GM19468 (cell line): ENCODE data around the gene SLC25A1.

ENCODE experiments used
- ATAC-seq: cut with Tn5 transposase; IDR thresholded peaks from one replicate; pipeline ENCODE4 v1.9.1; 2021; ENCODE audit warnings: mild to moderate bottlenecking, moderate library complexity, moderate number of reproducible peaks; ENCODE audit not compliant: unreplicated experiment; ENCODE audit errors: extremely low read depth

The SLC25A1 gene

GRCh38 chr22:19178657-19179496, at the start of gene SLC25A1:
SLC25A1 (minus strand) TSS chr22:19178736; CDS start chr22:19178673, 63 bp downstream.
- no peak for ATAC-seq

DNA sequence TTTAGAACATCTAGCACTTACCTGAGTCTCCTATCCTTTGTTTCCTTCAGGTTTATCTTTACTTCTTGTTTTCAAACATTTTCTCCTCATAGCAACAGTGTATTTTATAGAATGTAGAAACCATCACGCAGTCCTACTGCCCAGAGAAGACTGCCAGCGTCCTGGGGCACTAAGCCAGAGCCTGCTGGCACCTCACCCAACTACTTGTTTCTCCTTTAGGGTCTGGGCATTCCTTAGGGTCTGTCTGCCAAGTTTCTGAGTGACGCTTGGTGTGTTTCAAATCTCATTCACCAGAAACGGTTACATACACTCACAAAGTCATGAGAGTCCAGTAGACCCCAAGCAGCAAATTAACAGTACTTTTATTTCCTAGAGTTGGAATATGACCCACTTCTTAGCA, 49.6 kb upstream of the SLC25A1 start:
- no peak for ATAC-seq

DNA sequence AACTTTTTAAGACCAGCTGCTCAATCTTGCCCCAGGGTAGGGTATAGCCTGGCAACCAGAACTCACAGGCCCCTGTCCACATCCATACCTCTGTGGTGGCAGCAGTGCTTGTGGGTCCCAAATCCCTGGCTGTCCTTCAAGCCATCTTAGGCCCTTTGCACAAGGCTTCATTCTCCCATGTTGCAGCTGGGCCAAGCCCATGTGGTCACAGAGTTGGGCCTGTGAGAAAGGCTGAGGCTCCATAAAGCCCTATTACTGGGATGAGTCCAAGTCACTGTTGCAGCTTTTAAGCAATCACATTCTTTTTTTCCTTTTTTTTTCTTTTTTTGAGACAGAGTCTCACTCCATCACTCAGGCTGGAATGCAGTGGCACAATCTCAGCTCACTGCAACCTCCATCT, 47.9 kb upstream of the SLC25A1 start:
- no peak for ATAC-seq

GRCh38 chr22:19225560-19225959, 47.0 kb upstream of the SLC25A1 start:
- no peak for ATAC-seq

DNA sequence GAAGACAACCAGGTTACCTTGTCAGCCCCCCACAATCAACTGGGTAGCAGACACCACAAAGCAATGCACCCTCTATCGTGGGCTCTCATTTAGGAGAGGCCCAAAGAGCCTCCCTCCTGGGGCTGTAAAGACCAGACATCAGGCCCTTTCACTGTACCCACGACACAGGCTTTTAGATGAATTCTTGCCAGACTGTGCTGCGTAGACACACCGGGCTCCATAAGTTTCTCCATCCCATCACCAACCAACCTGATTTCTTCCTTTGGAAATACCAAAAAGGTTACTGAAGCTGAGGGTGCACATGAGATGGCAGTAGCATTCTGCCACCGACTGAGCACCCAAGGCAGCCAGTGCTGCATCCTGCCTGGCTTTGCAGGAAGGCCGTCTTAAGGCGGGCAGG, 46.4 kb upstream of the SLC25A1 start:
- no peak for ATAC-seq

DNA sequence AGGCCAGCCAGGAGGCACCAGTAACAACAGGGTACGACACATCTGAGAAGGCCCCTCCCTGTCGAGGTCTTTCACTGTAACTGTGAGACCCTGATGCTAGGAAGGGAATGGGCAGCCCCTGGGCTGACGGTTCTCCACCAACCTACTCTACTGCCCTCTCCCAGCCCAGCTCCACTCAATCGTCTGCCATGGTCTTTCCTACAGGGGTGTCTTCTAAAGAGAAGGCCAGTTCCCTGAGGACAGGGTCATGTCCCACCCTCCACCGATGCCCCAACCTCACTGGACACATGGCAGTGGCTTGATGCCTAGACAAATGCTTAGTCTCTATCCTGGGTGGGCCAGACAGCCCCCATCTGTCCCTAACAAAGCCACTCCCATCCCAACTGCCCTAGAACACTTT, 46.0 kb upstream of the SLC25A1 start:
- ATAC-seq: no peak

GRCh38 chr22:19223617-19224016, 45.1 kb upstream of the SLC25A1 start:
- ATAC-seq: no peak

- ATAC-seq: no peak
These were observed 44.6 kb upstream of the SLC25A1 start for GRCh38 chr22:19223110-19223509.

- no peak for ATAC-seq
These were observed 43.9 kb upstream of the SLC25A1 start for GRCh38 chr22:19222242-19223005.

GRCh38 chr22:19220867-19221266, 42.3 kb upstream of the SLC25A1 start:
- ATAC-seq: no peak

- no peak for ATAC-seq
These were observed 40.2 kb upstream of the SLC25A1 start for GRCh38 chr22:19218541-19219233.

DNA sequence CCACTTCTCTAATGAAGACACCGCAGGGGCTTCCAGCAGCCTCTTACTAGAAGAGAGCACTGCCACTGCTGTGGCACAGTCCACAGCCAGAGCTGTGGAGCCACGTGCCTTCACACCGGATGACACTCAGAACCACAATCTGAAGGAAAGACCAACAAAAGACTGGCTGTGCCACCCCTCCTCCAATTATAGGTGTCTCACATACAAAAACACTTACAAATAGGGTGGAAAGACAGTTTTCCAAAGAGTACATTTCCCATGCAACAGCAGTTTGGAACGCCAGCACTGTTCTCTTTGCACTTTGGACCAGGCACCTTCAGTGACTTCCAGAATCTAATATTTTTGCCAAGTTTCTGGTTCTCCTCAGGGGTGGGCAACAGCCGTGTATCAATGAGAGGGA, 38.0 kb upstream of the SLC25A1 start:
- no peak for ATAC-seq

- no peak for ATAC-seq
These were observed 36.8 kb upstream of the SLC25A1 start for GRCh38 chr22:19215360-19215759.

GRCh38 chr22:19214078-19214473, 35.5 kb upstream of the SLC25A1 start:
- no peak for ATAC-seq

DNA sequence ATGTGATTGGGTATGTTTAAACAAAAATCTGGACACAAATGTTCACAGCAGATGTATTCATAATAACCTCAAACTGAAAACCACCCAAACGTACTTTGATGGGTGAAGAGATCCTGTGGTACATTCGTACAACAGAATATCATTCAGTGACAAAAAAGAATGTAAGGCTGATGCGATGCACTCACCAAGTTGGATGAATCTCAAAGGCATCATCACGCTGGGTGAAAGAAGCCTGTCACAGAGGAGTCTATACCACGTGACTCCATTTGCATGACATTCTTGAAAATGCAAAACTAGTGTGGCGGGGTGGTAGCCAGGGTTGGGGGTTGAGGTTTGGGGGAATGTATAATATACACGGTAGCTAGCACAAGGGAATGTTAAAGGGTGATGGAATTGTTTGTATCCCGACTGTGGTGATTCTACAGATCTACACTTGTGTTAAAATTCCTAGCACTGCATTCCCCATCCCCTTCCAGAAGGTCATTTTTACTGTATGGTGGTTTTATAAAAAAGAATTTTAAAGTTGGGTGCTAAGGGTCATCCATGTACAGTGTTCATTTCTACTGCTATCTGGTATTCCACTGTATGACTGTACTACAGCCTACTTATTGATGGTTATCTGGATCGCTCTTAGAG, 35.0 kb upstream of the SLC25A1 start:
- no peak for ATAC-seq

- ATAC-seq: no peak
These were observed 34.5 kb upstream of the SLC25A1 start for GRCh38 chr22:19213001-19213400.

GRCh38 chr22:19212302-19212870, 33.9 kb upstream of the SLC25A1 start:
- ATAC-seq: no peak

DNA sequence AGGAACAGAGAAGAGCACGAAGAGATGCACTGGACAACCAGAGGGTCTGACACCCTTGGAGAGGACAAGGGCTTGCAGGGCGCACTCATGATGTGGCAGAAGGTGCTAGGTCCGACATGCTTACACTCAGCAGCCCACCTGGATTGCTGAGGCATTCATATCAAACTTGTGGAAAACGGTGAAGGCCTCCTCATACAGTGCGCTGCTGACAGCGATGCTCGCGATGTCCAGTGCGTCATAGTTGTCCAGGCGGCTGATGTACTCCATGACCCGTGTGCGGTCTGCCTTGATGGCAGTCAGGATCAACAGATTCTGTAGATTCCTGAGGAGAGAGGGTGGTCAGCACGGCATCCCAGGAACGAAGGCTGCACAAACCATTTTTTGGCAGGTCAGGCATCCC, 31.7 kb upstream of the SLC25A1 start:
- no peak for ATAC-seq

- ATAC-seq: no peak
These were observed 29.8 kb upstream of the SLC25A1 start for GRCh38 chr22:19208287-19208847.

DNA sequence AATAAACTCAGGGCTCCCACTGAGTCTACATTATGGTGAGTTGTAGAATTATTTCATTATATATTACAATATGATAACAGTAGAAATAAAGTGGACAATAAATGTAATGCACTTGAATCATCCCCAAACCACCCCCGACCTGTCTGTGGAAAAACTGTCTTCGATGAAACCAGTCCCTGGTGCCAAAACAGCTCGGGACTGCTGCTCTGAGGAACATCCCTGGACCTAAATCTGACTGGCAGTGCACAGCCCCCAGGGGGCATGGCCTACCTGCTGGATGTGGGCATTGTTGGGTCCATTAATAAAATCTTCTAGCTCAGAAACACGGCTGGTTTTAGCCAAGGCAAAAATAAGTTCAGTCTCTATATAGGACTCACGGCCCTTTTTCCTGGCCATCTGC, 29.3 kb upstream of the SLC25A1 start:
- no peak for ATAC-seq
